Body of pancreas (tissue), 4 donors: ENCODE data around the gene UBL3.

Experiments
- POLR2A ChIP-seq, 3 donors: fragments of 450-650 bp; IDR thresholded peaks; one replicate each; pipeline ENCODE4 v1.6.1; 2016; ENCODE audit warnings: antibody characterized with exemption in 3 of 3, mild to moderate bottlenecking in 2 of 3
- TF ChIP-seq, protein P1 (sequence below), 7 experiments: fragments of 450-650 bp in 4 of 7; fragments of 200-600 bp in 3 of 7; sonication (generic) in 3 of 7; IDR thresholded peaks; one replicate each; pipeline ENCODE4 v1.5.1; 2016 to 2019; ENCODE audit warnings: antibody characterized with exemption in 7 of 7

DNA sequence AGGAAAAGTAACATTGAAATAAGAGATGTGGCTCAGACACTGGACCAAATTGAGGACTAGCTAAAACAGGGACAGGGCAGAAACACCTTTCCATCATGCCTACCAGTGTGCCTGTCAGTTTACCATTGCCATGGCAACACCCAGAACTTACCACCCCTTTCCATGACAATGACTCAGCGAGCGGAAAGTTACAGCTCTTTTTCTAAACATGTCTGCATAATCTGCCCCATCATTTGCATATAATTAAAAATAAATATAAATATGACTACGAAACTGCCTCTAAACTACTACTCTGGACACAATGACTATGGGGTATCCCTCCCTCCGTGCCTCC, 96.0 kb downstream of the UBL3 start:
- TF ChIP-seq, protein P1, sequence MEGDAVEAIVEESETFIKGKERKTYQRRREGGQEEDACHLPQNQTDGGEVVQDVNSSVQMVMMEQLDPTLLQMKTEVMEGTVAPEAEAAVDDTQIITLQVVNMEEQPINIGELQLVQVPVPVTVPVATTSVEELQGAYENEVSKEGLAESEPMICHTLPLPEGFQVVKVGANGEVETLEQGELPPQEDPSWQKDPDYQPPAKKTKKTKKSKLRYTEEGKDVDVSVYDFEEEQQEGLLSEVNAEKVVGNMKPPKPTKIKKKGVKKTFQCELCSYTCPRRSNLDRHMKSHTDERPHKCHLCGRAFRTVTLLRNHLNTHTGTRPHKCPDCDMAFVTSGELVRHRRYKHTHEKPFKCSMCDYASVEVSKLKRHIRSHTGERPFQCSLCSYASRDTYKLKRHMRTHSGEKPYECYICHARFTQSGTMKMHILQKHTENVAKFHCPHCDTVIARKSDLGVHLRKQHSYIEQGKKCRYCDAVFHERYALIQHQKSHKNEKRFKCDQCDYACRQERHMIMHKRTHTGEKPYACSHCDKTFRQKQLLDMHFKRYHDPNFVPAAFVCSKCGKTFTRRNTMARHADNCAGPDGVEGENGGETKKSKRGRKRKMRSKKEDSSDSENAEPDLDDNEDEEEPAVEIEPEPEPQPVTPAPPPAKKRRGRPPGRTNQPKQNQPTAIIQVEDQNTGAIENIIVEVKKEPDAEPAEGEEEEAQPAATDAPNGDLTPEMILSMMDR (IDR thresholded peaks at IDR 0.05), result no peak
- no peak for TF ChIP-seq POLR2A (IDR thresholded peaks at IDR 0.05)
